GM23338 (cell line): ENCODE results near the gene SUGCT. TPM values are rescaled to one million over a fixed set of nuclear protein-coding genes. Genes with fewer than 3 reads are reported as not detected.

Source experiments
- ATAC-seq: fragments of 200-7000 bp; cut with Tn5 transposase; 3 replicates; pipeline ENCODE4 v1.9.1; 2020
- DNase-seq: peaks from one replicate; pipeline ENCODE4 v3.0.0-alpha.2; 2015; ENCODE audit warnings: low spot score
- H2AFZ ChIP-seq: fragments of 200-600 bp; sonication (generic); 2 replicates; pipeline ENCODE4 v1.8.0; 2016; ENCODE audit warnings: antibody characterized with exemption, mild to moderate bottlenecking, moderate library complexity
- H3F3A ChIP-seq: fragments of 200-600 bp; sonication (generic); replicated peaks from 2 replicates; pipeline ENCODE4 v1.8.0; 2017; ENCODE audit warnings: antibody characterized with exemption, mixed run types, low read depth
- H3K27ac ChIP-seq: fragments of 200-600 bp; sonication (generic); 2 replicates; pipeline ENCODE4 v1.6.1; 2016; ENCODE audit warnings: low read depth
- H3K27me3 ChIP-seq: fragments of 200-600 bp; sonication (generic); 2 replicates; pipeline ENCODE4 v1.8.0; 2016; ENCODE audit warnings: mild to moderate bottlenecking, mixed run types, moderate library complexity; ENCODE audit not compliant: insufficient read depth
- H3K36me3 ChIP-seq: fragments of 200-600 bp; sonication (generic); 2 replicates; pipeline ENCODE4 v1.8.0; 2016; ENCODE audit warnings: mild to moderate bottlenecking; ENCODE audit not compliant: insufficient read depth
- H3K4me1 ChIP-seq: fragments of 200-600 bp; sonication (generic); 2 replicates; pipeline ENCODE4 v1.8.0; 2016; ENCODE audit warnings: mild to moderate bottlenecking, moderate library complexity; ENCODE audit not compliant: insufficient read depth
- H3K4me2 ChIP-seq: fragments of 200-600 bp; sonication (generic); 2 replicates; pipeline ENCODE4 v1.7.1; 2017; ENCODE audit warnings: mixed run types
- H3K4me3 ChIP-seq: fragments of 200-600 bp; sonication (generic); 2 replicates; pipeline ENCODE4 v1.6.1; 2016; ENCODE audit warnings: mixed run types
- H3K79me2 ChIP-seq: fragments of 200-600 bp; sonication (generic); replicated peaks from 2 replicates; pipeline ENCODE4 v1.8.0; 2017; ENCODE audit warnings: mild to moderate bottlenecking; ENCODE audit not compliant: insufficient read depth
- H3K9me2 ChIP-seq: fragments of 200-600 bp; sonication (generic); 2 replicates; pipeline ENCODE4 v1.8.0; 2017; ENCODE audit not compliant: insufficient read depth
- H4K20me1 ChIP-seq: fragments of 200-600 bp; sonication (generic); replicated peaks from 2 replicates; pipeline ENCODE4 v1.8.0; 2017; ENCODE audit warnings: mild to moderate bottlenecking; ENCODE audit not compliant: insufficient read depth
- H3K27ac Mint-ChIP-seq: 2 replicates; pipeline ENCODE4 v1.8.0; 2020; ENCODE audit warnings: inconsistent platforms, mild to moderate bottlenecking, moderate library complexity, mixed read lengths
- H3K27me3 Mint-ChIP-seq: 3 replicates; pipeline ENCODE4 v1.8.0; 2022; ENCODE audit warnings: low read depth, mild to moderate bottlenecking, moderate library complexity, mixed read lengths, inconsistent platforms; ENCODE audit not compliant: insufficient read depth, poor library complexity
- H3K36me3 Mint-ChIP-seq: 3 replicates; pipeline ENCODE4 v1.8.0; 2021; ENCODE audit warnings: low read depth, mild to moderate bottlenecking, inconsistent platforms, moderate library complexity, mixed read lengths
- H3K4me1 Mint-ChIP-seq: 3 replicates; pipeline ENCODE4 v1.8.0; 2020; ENCODE audit warnings: mild to moderate bottlenecking, inconsistent platforms, mixed read lengths
- H3K4me3 Mint-ChIP-seq: 3 replicates; pipeline ENCODE4 v1.8.0; 2021; ENCODE audit warnings: moderate library complexity, mild to moderate bottlenecking, inconsistent platforms, mixed read lengths
- H3K9me3 Mint-ChIP-seq: 3 replicates; pipeline ENCODE4 v1.8.0; 2020; ENCODE audit warnings: moderate library complexity, mild to moderate bottlenecking, inconsistent platforms, mixed read lengths
- CREB1 ChIP-seq: fragments of 250-450 bp; sonication (Bioruptor Pico); IDR thresholded peaks from 2 replicates; pipeline ENCODE4 v1.5.0; 2020; ENCODE audit warnings: low read depth, mild to moderate bottlenecking, moderate library complexity
- ETS1 ChIP-seq: IDR thresholded peaks from 2 replicates; pipeline ENCODE4 v1.6.1; 2016; ENCODE audit warnings: antibody characterized with exemption
- EZH2 ChIP-seq: fragments of 200-600 bp; sonication (generic); IDR thresholded peaks from one replicate; pipeline ENCODE4 v1.8.0; 2017; ENCODE audit warnings: antibody characterized with exemption, mild to moderate bottlenecking, low read depth; ENCODE audit not compliant: unreplicated experiment
- EZH2phosphoT487 ChIP-seq: fragments of 200-600 bp; sonication (generic); IDR thresholded peaks from one replicate; pipeline ENCODE4 v1.8.1; 2018; ENCODE audit warnings: antibody characterized with exemption; ENCODE audit not compliant: unreplicated experiment
- JUNB ChIP-seq: IDR thresholded peaks from one replicate; pipeline ENCODE4 v1.6.1; 2016; ENCODE audit warnings: antibody characterized with exemption; ENCODE audit not compliant: unreplicated experiment
- NANOG ChIP-seq: IDR thresholded peaks from 2 replicates; pipeline ENCODE4 v1.6.1; 2016; ENCODE audit warnings: antibody characterized with exemption, borderline replicate concordance
- POLR2AphosphoS5 ChIP-seq: IDR thresholded peaks from 2 replicates; pipeline ENCODE4 v1.6.1; 2016; ENCODE audit warnings: antibody characterized with exemption, low read depth
- REST ChIP-seq: IDR thresholded peaks from one replicate; pipeline ENCODE4 v1.6.1; 2018; ENCODE audit warnings: antibody characterized with exemption; ENCODE audit not compliant: unreplicated experiment
- STAT1 ChIP-seq: IDR thresholded peaks from one replicate; pipeline ENCODE4 v1.6.1; 2016; ENCODE audit warnings: antibody characterized with exemption; ENCODE audit not compliant: unreplicated experiment
- ZNF114 ChIP-seq: fragments of 250-450 bp; sonication (Bioruptor Pico); IDR thresholded peaks from 2 replicates; pipeline ENCODE4 v1.5.0; 2020; ENCODE audit warnings: mild to moderate bottlenecking, moderate library complexity
- ZNF331 ChIP-seq: fragments of 250-450 bp; sonication (Bioruptor Pico); IDR thresholded peaks from 2 replicates; pipeline ENCODE4 v1.5.0; 2020; ENCODE audit warnings: low read depth, mild to moderate bottlenecking, moderate library complexity
- polyA plus RNA-seq: library from polyadenylated mRNA; unstranded; fragments of >200 nt; fragmentation: Nextera tagmentation; extraction: Ambion mirVana; gene quantifications from 2 replicates; pipeline ENCODE4 v1.2.1, GENCODE V29; 2016
- total RNA-seq: library from RNA; depleted of rRNA; stranded (reverse); fragments of >200 nt; shearing (Covaris generic); gene quantifications from 2 replicates; pipeline ENCODE4 v1.2.3, GENCODE V29; 2014
- TF ChIP-seq, protein P1 (sequence below): fragments of 250-450 bp; sonication (Bioruptor Pico); IDR thresholded peaks from 2 replicates; pipeline ENCODE4 v1.5.0; 2020; ENCODE audit warnings: mild to moderate bottlenecking, moderate library complexity
- TF ChIP-seq, protein P2 (sequence below), 2 experiments: fragments of 200-600 bp in 1 of 2; sonication (generic) in 1 of 2; conservative IDR thresholded peaks; 2 replicates each; pipeline versions ENCODE4 v1.5.1 to v1.6.1; 2016 to 2017; ENCODE audit warnings: antibody characterized with exemption in 2 of 2, low read depth in 2 of 2, mild to moderate bottlenecking in 2 of 2, moderate library complexity in 1 of 2

The SUGCT gene
- total and polyA plus RNA-seq, 2 experiments from 2014 or later: 4.2 to 5.6 TPM

DNA sequence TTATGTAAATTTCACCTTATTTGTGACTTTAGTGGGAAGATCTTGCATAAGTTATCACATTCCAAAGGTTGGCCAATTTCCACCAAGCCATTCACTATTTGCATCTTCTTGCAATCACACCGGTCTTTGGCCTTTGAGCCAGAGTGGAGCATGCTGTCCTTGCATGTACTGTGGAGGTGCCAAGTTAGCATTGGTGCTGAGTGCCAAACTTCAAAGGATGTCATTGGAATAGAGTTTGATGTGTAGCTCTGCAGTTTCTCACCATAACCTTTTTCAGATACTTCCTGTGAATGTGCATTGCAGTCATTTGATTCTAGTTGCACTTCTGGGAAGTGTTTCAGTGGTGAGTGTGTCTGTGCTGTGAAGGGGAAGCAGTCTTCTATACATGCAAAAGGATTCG lies 620.6 kb downstream of the SUGCT start:
- TF ChIP-seq ETS1: no peak
- no peak for TF ChIP-seq EZH2phosphoT487
- no peak for TF ChIP-seq POLR2AphosphoS5
- TF ChIP-seq ZNF114 (CRISPR knock-in tag): no peak
- no peak for TF ChIP-seq NANOG
- TF ChIP-seq, protein P1, sequence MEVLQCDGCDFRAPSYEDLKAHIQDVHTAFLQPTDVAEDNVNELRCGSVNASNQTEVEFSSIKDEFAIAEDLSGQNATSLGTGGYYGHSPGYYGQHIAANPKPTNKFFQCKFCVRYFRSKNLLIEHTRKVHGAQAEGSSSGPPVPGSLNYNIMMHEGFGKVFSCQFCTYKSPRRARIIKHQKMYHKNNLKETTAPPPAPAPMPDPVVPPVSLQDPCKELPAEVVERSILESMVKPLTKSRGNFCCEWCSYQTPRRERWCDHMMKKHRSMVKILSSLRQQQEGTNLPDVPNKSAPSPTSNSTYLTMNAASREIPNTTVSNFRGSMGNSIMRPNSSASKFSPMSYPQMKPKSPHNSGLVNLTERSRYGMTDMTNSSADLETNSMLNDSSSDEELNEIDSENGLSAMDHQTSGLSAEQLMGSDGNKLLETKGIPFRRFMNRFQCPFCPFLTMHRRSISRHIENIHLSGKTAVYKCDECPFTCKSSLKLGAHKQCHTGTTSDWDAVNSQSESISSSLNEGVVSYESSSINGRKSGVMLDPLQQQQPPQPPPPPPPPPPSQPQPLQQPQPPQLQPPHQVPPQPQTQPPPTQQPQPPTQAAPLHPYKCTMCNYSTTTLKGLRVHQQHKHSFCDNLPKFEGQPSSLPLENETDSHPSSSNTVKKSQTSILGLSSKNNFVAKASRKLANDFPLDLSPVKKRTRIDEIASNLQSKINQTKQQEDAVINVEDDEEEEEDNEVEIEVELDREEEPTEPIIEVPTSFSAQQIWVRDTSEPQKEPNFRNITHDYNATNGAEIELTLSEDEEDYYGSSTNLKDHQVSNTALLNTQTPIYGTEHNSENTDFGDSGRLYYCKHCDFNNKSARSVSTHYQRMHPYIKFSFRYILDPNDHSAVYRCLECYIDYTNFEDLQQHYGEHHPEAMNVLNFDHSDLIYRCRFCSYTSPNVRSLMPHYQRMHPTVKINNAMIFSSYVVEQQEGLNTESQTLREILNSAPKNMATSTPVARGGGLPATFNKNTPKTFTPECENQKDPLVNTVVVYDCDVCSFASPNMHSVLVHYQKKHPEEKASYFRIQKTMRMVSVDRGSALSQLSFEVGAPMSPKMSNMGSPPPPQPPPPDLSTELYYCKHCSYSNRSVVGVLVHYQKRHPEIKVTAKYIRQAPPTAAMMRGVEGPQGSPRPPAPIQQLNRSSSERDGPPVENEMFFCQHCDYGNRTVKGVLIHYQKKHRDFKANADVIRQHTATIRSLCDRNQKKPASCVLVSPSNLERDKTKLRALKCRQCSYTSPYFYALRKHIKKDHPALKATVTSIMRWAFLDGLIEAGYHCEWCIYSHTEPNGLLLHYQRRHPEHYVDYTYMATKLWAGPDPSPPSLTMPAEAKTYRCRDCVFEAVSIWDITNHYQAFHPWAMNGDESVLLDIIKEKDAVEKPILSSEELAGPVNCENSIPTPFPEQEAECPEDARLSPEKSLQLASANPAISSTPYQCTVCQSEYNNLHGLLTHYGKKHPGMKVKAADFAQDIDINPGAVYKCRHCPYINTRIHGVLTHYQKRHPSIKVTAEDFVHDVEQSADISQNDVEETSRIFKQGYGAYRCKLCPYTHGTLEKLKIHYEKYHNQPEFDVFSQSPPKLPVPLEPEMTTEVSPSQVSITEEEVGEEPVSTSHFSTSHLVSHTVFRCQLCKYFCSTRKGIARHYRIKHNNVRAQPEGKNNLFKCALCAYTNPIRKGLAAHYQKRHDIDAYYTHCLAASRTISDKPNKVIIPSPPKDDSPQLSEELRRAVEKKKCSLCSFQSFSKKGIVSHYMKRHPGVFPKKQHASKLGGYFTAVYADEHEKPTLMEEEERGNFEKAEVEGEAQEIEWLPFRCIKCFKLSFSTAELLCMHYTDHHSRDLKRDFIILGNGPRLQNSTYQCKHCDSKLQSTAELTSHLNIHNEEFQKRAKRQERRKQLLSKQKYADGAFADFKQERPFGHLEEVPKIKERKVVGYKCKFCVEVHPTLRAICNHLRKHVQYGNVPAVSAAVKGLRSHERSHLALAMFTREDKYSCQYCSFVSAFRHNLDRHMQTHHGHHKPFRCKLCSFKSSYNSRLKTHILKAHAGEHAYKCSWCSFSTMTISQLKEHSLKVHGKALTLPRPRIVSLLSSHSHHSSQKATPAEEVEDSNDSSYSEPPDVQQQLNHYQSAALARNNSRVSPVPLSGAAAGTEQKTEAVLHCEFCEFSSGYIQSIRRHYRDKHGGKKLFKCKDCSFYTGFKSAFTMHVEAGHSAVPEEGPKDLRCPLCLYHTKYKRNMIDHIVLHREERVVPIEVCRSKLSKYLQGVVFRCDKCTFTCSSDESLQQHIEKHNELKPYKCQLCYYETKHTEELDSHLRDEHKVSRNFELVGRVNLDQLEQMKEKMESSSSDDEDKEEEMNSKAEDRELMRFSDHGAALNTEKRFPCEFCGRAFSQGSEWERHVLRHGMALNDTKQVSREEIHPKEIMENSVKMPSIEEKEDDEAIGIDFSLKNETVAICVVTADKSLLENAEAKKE: no peak
- TF ChIP-seq CREB1 (CRISPR knock-in tag): no peak
- TF ChIP-seq REST: no peak
- no peak for TF ChIP-seq STAT1
- no peak for TF ChIP-seq EZH2
- no peak for TF ChIP-seq JUNB
- TF ChIP-seq, protein P2, sequence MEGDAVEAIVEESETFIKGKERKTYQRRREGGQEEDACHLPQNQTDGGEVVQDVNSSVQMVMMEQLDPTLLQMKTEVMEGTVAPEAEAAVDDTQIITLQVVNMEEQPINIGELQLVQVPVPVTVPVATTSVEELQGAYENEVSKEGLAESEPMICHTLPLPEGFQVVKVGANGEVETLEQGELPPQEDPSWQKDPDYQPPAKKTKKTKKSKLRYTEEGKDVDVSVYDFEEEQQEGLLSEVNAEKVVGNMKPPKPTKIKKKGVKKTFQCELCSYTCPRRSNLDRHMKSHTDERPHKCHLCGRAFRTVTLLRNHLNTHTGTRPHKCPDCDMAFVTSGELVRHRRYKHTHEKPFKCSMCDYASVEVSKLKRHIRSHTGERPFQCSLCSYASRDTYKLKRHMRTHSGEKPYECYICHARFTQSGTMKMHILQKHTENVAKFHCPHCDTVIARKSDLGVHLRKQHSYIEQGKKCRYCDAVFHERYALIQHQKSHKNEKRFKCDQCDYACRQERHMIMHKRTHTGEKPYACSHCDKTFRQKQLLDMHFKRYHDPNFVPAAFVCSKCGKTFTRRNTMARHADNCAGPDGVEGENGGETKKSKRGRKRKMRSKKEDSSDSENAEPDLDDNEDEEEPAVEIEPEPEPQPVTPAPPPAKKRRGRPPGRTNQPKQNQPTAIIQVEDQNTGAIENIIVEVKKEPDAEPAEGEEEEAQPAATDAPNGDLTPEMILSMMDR (conservative IDR thresholded peaks at IDR 0.05; ENCODE audit: low read depth in 2 of 2): no peak
- TF ChIP-seq ZNF331 (CRISPR knock-in tag): no peak
- H3K4me1 Mint-ChIP-seq: peaks cover 46% of the 10 kb centered on the region
- no peak overlapping the region for H3K4me3 Mint-ChIP-seq
- H3K27me3 ChIP-seq: no peaks in the 10 kb centered on the region
- H3K4me1 ChIP-seq: peaks cover 36% of the 10 kb centered on the region
- no peak overlapping the region for H3K27ac ChIP-seq
- no peak for ATAC-seq
- no peak overlapping the region for H2AFZ ChIP-seq
- H3K36me3 ChIP-seq: no peaks in the 10 kb centered on the region
- no peak for DNase-seq
- H3K4me3 ChIP-seq: no peak overlapping the region
- no peaks in the 10 kb centered on the region for H3F3A ChIP-seq
- no peaks in the 10 kb centered on the region for H3K36me3 Mint-ChIP-seq
- H4K20me1 ChIP-seq: no peaks in the 10 kb centered on the region
- peak overlapping the region; percentile 36 for H3K4me2 ChIP-seq
- no peak overlapping the region for H3K27ac Mint-ChIP-seq
- H3K79me2 ChIP-seq: no peaks in the 10 kb centered on the region
- no peaks in the 10 kb centered on the region for H3K9me3 Mint-ChIP-seq
- no peaks in the 10 kb centered on the region for H3K27me3 Mint-ChIP-seq
- H3K9me2 ChIP-seq: no peaks in the 10 kb centered on the region; the same call in 1 of the 2 replicates
